ENCODE data around the gene NEMP1. TPM values are rescaled to one million over a fixed set of nuclear protein-coding genes. Genes with fewer than 3 reads are reported as not detected.

Gene NEMP1
- total and polyA plus RNA-seq, 2 of the 13 experiments (the other 11 are each of a cell fraction or from before 2014, with no cell fraction given), result 11.4 to 12.9 TPM

GRCh38 chr12:57078519-57079404, at the start of gene NEMP1 (continued):
- TF ChIP-seq HIVEP1 (CRISPR knock-in tag; IDR thresholded peaks at IDR 0.05) (0 out of 2 replicates have a peak, but pooled peaks have one; percentile 42), ZFP82 (CRISPR knock-in tag; IDR thresholded peaks at IDR 0.05; ENCODE audit: borderline replicate concordance) (no peak), U2AF1 (optimal IDR thresholded peaks at IDR 0.05; ENCODE audit: low read depth, low read length) (no peak), SMC3 (IDR thresholded peaks at IDR 0.05; ENCODE audit: low read length) (no peak), ZNF530 (CRISPR knock-in tag; IDR thresholded peaks at IDR 0.05; ENCODE audit: low read depth) (no peak), ZNF562 (CRISPR knock-in tag; IDR thresholded peaks at IDR 0.05; ENCODE audit: borderline replicate concordance) (no peak), NFKBIZ (CRISPR knock-in tag; IDR thresholded peaks at IDR 0.05) (no peak), SETDB1 (CRISPR knock-in tag; IDR thresholded peaks at IDR 0.05; ENCODE audit: borderline replicate concordance) (no peak), ZBTB4 (CRISPR knock-in tag; IDR thresholded peaks at IDR 0.05; ENCODE audit: borderline replicate concordance) (no peak), BRD4 (CRISPR knock-in tag; IDR thresholded peaks at IDR 0.05) (no peak), GATAD1 (CRISPR knock-in tag; IDR thresholded peaks at IDR 0.05) (peak; percentile 88), ZNF792 (CRISPR knock-in tag; IDR thresholded peaks at IDR 0.05) (no peak; the same call in 1 of the 2 replicates), ZNF230 (CRISPR knock-in tag; IDR thresholded peaks at IDR 0.05) (no peak), HOXD1 (CRISPR knock-in tag; IDR thresholded peaks at IDR 0.05) (no peak), ZSCAN31 (CRISPR knock-in tag; IDR thresholded peaks at IDR 0.05; ENCODE audit: low read depth) (no peak), BRCA1 (CRISPR knock-in tag; IDR thresholded peaks at IDR 0.05) (0 out of 2 replicates have a peak, but pooled peaks have one; percentile 6), TGIF2 (CRISPR knock-in tag; IDR thresholded peaks at IDR 0.05) (peak; percentile 80; the same call in 1 of the 2 replicates), ZNF260 (CRISPR knock-in tag; IDR thresholded peaks at IDR 0.05; ENCODE audit: borderline replicate concordance, low read depth) (no peak), RORA (CRISPR knock-in tag; IDR thresholded peaks at IDR 0.05) (no peak), ZNF775 (CRISPR knock-in tag; IDR thresholded peaks at IDR 0.05; ENCODE audit: borderline replicate concordance) (no peak), ZBTB3 (CRISPR knock-in tag; IDR thresholded peaks at IDR 0.05; ENCODE audit: borderline replicate concordance, low read depth) (no peak)
- TF ChIP-seq, protein P1, sequence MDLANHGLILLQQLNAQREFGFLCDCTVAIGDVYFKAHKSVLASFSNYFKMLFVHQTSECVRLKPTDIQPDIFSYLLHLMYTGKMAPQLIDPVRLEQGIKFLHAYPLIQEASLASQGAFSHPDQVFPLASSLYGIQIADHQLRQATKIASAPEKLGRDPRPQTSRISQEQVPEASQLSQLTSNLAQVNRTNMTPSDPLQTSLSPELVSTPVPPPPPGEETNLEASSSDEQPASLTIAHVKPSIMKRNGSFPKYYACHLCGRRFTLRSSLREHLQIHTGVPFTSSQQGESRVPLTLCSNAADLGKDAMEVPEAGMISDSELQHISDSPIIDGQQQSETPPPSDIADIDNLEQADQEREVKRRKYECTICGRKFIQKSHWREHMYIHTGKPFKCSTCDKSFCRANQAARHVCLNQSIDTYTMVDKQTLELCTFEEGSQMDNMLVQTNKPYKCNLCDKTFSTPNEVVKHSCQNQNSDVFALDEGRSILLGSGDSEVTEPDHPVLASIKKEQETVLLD (CRISPR knock-in tag; IDR thresholded peaks at IDR 0.05; ENCODE audit: low read depth), result no peak
- TF ChIP-seq, protein P2, sequence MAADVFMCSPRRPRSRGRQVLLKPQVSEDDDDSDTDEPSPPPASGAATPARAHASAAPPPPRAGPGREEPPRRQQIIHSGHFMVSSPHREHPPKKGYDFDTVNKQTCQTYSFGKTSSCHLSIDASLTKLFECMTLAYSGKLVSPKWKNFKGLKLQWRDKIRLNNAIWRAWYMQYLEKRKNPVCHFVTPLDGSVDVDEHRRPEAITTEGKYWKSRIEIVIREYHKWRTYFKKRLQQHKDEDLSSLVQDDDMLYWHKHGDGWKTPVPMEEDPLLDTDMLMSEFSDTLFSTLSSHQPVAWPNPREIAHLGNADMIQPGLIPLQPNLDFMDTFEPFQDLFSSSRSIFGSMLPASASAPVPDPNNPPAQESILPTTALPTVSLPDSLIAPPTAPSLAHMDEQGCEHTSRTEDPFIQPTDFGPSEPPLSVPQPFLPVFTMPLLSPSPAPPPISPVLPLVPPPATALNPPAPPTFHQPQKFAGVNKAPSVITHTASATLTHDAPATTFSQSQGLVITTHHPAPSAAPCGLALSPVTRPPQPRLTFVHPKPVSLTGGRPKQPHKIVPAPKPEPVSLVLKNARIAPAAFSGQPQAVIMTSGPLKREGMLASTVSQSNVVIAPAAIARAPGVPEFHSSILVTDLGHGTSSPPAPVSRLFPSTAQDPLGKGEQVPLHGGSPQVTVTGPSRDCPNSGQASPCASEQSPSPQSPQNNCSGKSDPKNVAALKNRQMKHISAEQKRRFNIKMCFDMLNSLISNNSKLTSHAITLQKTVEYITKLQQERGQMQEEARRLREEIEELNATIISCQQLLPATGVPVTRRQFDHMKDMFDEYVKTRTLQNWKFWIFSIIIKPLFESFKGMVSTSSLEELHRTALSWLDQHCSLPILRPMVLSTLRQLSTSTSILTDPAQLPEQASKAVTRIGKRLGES (CRISPR knock-in tag; IDR thresholded peaks at IDR 0.05; ENCODE audit: borderline replicate concordance), result no peak

Data from HepG2 (cell line).